PC-3 (cell line): ENCODE results near the gene ZBTB16.

Experiments used
- CTCF ChIP-seq: fragments of 300-600 bp; sonication (generic); conservative IDR thresholded peaks from 2 replicates; pipeline ENCODE4 v1.5.1; 2017; ENCODE audit warnings: antibody characterized with exemption, low read depth, mild to moderate bottlenecking, low read length
- EZH2 ChIP-seq: fragments of 300-600 bp; sonication (generic); IDR thresholded peaks from one replicate; pipeline ENCODE4 v1.6.1; 2017; ENCODE audit warnings: antibody characterized with exemption, mild to moderate bottlenecking, low read length; ENCODE audit not compliant: unreplicated experiment

DNA sequence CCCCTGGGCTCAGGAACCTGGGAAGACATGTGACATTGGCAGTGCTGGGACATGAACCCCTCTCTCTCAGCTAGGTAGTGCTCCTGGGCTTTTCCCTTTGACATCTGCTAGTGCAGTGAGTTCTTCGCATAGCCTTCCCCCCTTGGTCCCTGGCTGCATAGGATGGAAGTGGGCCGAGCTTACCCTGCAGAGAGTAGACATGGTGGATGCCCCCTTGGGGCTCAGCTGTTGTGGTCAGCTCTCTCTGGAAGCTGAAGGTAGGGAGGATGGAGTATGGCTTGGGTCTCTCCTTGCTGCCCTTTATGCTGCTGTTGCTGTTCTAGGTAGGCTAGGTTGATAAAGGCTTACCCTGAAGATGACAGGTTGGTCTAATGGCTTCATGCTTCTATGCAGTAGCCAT is 92.1 kb downstream of the ZBTB16 start:
- TF ChIP-seq CTCF (no peak), EZH2 (no peak)
